ENCODE data around the gene SLC6A13.
"Not testable (repeated sequence)": the region's sequence is repeated elsewhere in the genome, so short reads cannot be mapped to it uniquely, and the experiment has no call there.

Gene SLC6A13

DNA sequence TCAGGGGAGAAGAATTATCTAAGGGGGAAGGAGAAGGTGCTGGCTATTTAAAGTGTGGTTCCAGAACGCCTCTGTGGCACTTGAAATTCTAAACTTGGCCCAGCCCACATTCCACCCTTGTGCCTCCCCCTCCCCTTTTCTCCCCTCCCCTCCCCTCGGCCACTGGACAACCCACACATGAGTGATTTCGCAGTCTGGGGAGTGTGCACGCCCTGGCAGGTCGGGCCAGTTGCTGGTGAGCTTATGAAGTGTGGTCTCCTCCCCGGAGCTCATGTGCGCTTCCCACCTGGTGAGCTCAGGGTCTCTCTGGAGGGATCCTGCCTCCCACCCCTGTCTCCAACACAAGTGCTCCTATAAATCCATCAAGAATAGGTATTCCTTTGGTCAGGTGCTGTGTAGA, at the start of gene SLC6A13:
Gene SLC6A13 (minus strand): TSS at position 20 of the 400 bp plus-strand sequence. CDS start 2,784 bp downstream, outside the sequence.
- Histone ChIP-seq H3K27ac (ENCODE audit: low read depth, low read length) (no peak within 1 kb of the TSS), H3K4me3 (ENCODE audit: low read length) (no peak within 1 kb of the TSS), H3K27me3 (ENCODE audit: control insufficient read depth, insufficient read depth, low read length) (no peaks in the 10 kb centered on the region), H3K4me1 (ENCODE audit: control insufficient read depth, insufficient read depth, low read length) (no peaks in the 10 kb centered on the region), H3K36me3 (ENCODE audit: control insufficient read depth, insufficient read depth, low read length) (no peaks in the 10 kb centered on the region), H3K9ac (ENCODE audit: low read length) (no peak within 1 kb of the TSS)

GRCh38 chr12:308511-308910, 45.9 kb upstream of the SLC6A13 start:
- no peak overlapping the region for H3K4me3 ChIP-seq (ENCODE audit: low read length)
- no peak overlapping the region for H3K9ac ChIP-seq (ENCODE audit: low read length)
- H3K36me3 ChIP-seq (ENCODE audit: control insufficient read depth, insufficient read depth, low read length), result peaks cover 14% of the 10 kb centered on the region
- no peaks in the 10 kb centered on the region for H3K4me1 ChIP-seq (ENCODE audit: control insufficient read depth, insufficient read depth, low read length)
- H3K27ac ChIP-seq (ENCODE audit: low read depth, low read length), result no peak overlapping the region
- H3K27me3 ChIP-seq (ENCODE audit: control insufficient read depth, insufficient read depth, low read length), result no peaks in the 10 kb centered on the region

DNA sequence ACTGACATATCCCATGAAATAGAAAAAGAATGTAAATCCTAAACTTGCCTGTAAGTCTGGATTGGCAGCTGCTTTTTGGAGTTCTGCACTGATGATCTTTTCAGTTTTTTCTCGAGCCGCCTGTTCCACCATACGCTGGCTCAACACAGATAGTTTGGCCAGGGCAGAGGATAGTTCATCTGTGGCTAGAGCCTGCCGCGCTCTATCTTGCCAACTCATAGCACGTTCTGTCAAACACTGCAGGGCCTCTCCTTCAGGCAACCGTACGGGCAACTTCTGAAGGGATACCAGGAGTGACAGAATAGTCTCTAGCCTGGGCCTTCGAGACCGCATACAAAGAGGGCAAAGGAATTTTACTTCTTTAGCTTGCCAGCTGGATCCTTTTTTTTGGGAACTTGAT, 44.8 kb upstream of the SLC6A13 start:
- Histone ChIP-seq H3K27ac (ENCODE audit: low read depth, low read length) (no peak overlapping the region), H3K36me3 (ENCODE audit: control insufficient read depth, insufficient read depth, low read length) (peaks cover 12% of the 10 kb centered on the region), H3K4me1 (ENCODE audit: control insufficient read depth, insufficient read depth, low read length) (no peaks in the 10 kb centered on the region), H3K9ac (ENCODE audit: low read length) (no peak overlapping the region), H3K4me3 (ENCODE audit: low read length) (no peak overlapping the region), H3K27me3 (ENCODE audit: control insufficient read depth, insufficient read depth, low read length) (no peaks in the 10 kb centered on the region)

DNA sequence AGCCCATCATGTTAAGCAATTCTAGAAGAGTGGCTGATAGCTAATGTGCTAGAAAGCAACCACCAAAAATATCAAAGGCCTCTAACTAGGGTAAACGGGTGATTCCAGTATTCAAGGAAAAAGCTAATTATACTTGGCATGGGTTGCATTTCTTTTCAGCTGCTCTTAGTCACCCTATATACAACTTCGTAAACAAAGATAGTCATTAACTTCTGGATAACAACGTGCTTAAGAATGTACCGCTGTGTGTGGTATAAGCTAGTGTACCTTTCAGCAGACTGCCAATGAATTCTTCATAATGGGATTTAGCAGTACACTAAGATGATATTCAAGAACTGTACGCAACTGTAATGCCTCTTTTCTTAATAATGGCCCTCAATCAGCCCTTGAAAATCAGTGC, 42.2 kb upstream of the SLC6A13 start:
- Histone ChIP-seq H3K4me1 (ENCODE audit: control insufficient read depth, insufficient read depth, low read length) (no peaks in the 10 kb centered on the region), H3K9ac (ENCODE audit: low read length) (no peak overlapping the region), H3K4me3 (ENCODE audit: low read length) (no peak overlapping the region), H3K27me3 (ENCODE audit: control insufficient read depth, insufficient read depth, low read length) (no peaks in the 10 kb centered on the region), H3K36me3 (ENCODE audit: control insufficient read depth, insufficient read depth, low read length) (peaks cover 2% of the 10 kb centered on the region), H3K27ac (ENCODE audit: low read depth, low read length) (no peak overlapping the region)

- H3K27ac ChIP-seq (ENCODE audit: low read depth, low read length); H3K4me3 ChIP-seq (ENCODE audit: low read length); H3K4me1 ChIP-seq (ENCODE audit: control insufficient read depth, insufficient read depth, low read length); H3K27me3 ChIP-seq (ENCODE audit: control insufficient read depth, insufficient read depth, low read length); H3K36me3 ChIP-seq (ENCODE audit: control insufficient read depth, insufficient read depth, low read length); H3K9ac ChIP-seq (ENCODE audit: low read length): not testable (repeated sequence)
Measured at GRCh38 chr12:302766-303165, 40.1 kb upstream of the SLC6A13 start.

DNA sequence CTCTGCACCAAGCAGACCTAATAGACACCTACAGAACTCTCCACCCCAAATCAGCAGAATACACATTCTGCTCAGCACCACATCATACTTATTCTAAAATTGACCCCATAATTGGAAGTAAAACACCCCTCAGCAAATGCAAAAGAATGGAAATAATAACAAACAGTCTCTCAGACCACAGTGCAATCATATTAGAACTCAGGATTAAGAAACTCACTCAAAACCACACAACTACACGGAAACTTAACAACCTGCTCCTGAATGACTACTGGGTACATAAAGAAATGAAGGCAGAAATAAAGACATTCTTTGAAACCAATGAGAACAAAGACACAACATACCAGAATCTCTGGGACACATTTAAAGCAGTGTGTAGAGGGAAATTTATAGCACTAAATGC, 37.5 kb upstream of the SLC6A13 start:
- H3K36me3 ChIP-seq (ENCODE audit: control insufficient read depth, insufficient read depth, low read length), result peaks cover 14% of the 10 kb centered on the region
- H3K4me3 ChIP-seq (ENCODE audit: low read length); H3K27ac ChIP-seq (ENCODE audit: low read depth, low read length); H3K4me1 ChIP-seq (ENCODE audit: control insufficient read depth, insufficient read depth, low read length); H3K27me3 ChIP-seq (ENCODE audit: control insufficient read depth, insufficient read depth, low read length); H3K9ac ChIP-seq (ENCODE audit: low read length): not testable (repeated sequence)

- not testable (repeated sequence) for H3K4me1 ChIP-seq (ENCODE audit: control insufficient read depth, insufficient read depth, low read length); H3K27ac ChIP-seq (ENCODE audit: low read depth, low read length); H3K9ac ChIP-seq (ENCODE audit: low read length); H3K27me3 ChIP-seq (ENCODE audit: control insufficient read depth, insufficient read depth, low read length); H3K4me3 ChIP-seq (ENCODE audit: low read length)
- peaks cover 20% of the 10 kb centered on the region for H3K36me3 ChIP-seq (ENCODE audit: control insufficient read depth, insufficient read depth, low read length)
Measured at GRCh38 chr12:299511-299910, 36.9 kb upstream of the SLC6A13 start.

DNA sequence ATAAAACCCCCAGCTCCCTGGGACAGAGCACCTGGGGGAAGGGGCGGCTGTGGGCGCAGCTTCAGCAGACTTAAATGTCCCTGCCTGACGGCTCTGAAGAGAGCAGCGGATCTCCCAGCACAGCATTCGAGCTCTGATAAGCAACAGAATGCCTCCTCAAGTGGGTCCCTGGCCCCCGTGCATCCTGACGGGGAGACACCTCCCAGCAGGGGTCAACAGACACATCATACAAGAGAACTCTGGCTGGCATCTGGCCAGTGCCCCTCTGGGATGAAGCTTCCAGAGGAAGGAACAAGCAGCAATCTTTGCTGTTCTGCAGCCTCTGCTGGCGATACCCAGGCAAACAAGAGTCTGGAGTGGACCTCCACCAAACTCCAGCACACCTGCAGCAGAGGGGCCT, 35.4 kb upstream of the SLC6A13 start:
- not testable (repeated sequence) for H3K4me3 ChIP-seq (ENCODE audit: low read length); H3K27me3 ChIP-seq (ENCODE audit: control insufficient read depth, insufficient read depth, low read length); H3K27ac ChIP-seq (ENCODE audit: low read depth, low read length); H3K9ac ChIP-seq (ENCODE audit: low read length); H3K4me1 ChIP-seq (ENCODE audit: control insufficient read depth, insufficient read depth, low read length)
- H3K36me3 ChIP-seq (ENCODE audit: control insufficient read depth, insufficient read depth, low read length), result peaks cover 22% of the 10 kb centered on the region

DNA sequence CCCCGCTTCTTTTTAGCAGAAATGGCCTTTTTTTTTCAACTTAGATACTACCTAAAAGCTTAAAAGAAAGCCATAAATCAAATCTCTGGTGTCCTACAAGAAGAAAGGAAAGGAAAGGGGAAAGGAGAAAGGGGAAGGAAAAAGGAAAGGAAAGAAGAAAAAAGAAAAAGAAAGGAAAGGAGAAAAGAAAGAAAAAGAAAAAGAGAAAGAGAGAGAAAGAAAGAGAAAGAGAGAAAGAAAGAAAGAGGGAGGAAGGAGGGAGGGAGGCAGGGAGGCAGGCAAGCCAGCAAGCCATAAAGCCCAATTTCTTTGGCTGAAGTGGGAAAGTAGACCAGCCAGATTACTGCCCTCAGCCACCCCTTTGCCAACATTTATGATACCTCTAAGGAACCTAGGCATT, 32.5 kb upstream of the SLC6A13 start:
- H3K9ac ChIP-seq (ENCODE audit: low read length), result no peak overlapping the region
- no peaks in the 10 kb centered on the region for H3K4me1 ChIP-seq (ENCODE audit: control insufficient read depth, insufficient read depth, low read length)
- no peak overlapping the region for H3K27ac ChIP-seq (ENCODE audit: low read depth, low read length)
- no peak overlapping the region for H3K4me3 ChIP-seq (ENCODE audit: low read length)
- H3K36me3 ChIP-seq (ENCODE audit: control insufficient read depth, insufficient read depth, low read length), result peaks cover 30% of the 10 kb centered on the region
- no peaks in the 10 kb centered on the region for H3K27me3 ChIP-seq (ENCODE audit: control insufficient read depth, insufficient read depth, low read length)

GRCh38 chr12:293199-293598, 30.6 kb upstream of the SLC6A13 start:
- Histone ChIP-seq H3K36me3 (ENCODE audit: control insufficient read depth, insufficient read depth, low read length) (peaks cover 30% of the 10 kb centered on the region), H3K27me3 (ENCODE audit: control insufficient read depth, insufficient read depth, low read length) (no peaks in the 10 kb centered on the region), H3K9ac (ENCODE audit: low read length) (no peak overlapping the region), H3K27ac (ENCODE audit: low read depth, low read length) (no peak overlapping the region), H3K4me3 (ENCODE audit: low read length) (no peak overlapping the region), H3K4me1 (ENCODE audit: control insufficient read depth, insufficient read depth, low read length) (no peaks in the 10 kb centered on the region)

GRCh38 chr12:292186-292585, 29.6 kb upstream of the SLC6A13 start:
- Histone ChIP-seq H3K4me3 (ENCODE audit: low read length) (no peak overlapping the region), H3K9ac (ENCODE audit: low read length) (no peak overlapping the region), H3K36me3 (ENCODE audit: control insufficient read depth, insufficient read depth, low read length) (peaks cover 30% of the 10 kb centered on the region), H3K27ac (ENCODE audit: low read depth, low read length) (no peak overlapping the region), H3K4me1 (ENCODE audit: control insufficient read depth, insufficient read depth, low read length) (no peaks in the 10 kb centered on the region), H3K27me3 (ENCODE audit: control insufficient read depth, insufficient read depth, low read length) (no peaks in the 10 kb centered on the region)

DNA sequence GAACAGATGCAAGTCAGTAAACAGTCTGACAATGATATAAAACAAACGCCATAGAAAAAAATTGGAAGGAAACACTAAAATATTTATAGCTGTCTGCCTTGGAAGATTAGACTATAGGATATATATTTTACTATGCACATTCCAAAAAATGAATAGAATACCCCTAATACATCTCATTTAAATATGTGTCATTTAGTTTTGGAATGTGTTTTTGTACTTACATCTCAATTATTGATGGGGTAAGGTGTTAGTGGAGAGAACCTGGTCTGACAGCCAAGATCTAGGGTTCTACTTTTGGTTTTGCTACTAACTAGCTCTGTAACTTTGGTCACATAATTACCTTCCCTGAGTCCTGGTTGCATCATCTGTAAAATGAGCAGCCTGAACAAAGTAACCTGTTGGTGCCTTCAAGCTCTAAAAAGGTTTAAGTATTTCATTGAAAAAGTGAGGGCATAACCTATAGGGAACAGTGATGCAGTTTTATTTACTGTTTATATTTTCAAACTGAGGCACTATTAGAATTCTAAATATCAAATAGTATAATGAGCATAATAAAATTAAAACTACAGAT, 28.6 kb upstream of the SLC6A13 start:
- Histone ChIP-seq H3K9ac (ENCODE audit: low read length) (no peak overlapping the region), H3K4me1 (ENCODE audit: control insufficient read depth, insufficient read depth, low read length) (no peaks in the 10 kb centered on the region), H3K27me3 (ENCODE audit: control insufficient read depth, insufficient read depth, low read length) (no peaks in the 10 kb centered on the region), H3K4me3 (ENCODE audit: low read length) (no peak overlapping the region), H3K27ac (ENCODE audit: low read depth, low read length) (no peak overlapping the region), H3K36me3 (ENCODE audit: control insufficient read depth, insufficient read depth, low read length) (peaks cover 23% of the 10 kb centered on the region)

DNA sequence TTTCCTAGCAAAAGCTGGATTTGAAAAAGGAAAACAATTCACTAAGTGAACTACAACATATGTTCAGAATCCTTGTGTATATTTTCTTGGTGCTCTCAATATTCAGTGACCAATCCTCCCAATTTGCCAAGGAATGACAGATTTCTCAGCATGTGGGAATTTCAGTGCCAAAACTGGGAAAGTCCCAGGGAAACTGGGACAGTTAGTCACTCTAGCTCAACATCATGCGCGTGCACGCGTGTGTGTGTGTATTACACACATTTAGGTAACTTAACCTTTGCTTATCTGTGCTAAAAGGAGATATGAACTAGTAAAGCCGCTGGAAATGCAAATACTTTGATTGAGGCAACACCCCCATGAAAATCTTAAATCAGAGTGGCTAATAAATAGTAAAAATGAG, 26.1 kb upstream of the SLC6A13 start:
- H3K27me3 ChIP-seq (ENCODE audit: control insufficient read depth, insufficient read depth, low read length), result no peaks in the 10 kb centered on the region
- H3K36me3 ChIP-seq (ENCODE audit: control insufficient read depth, insufficient read depth, low read length), result peaks cover 22% of the 10 kb centered on the region
- no peaks in the 10 kb centered on the region for H3K4me1 ChIP-seq (ENCODE audit: control insufficient read depth, insufficient read depth, low read length)
- H3K4me3 ChIP-seq (ENCODE audit: low read length), result no peak overlapping the region
- H3K9ac ChIP-seq (ENCODE audit: low read length), result no peak overlapping the region
- H3K27ac ChIP-seq (ENCODE audit: low read depth, low read length), result no peak overlapping the region
